OCI-LY3 (cell line): ENCODE results near the gene ASTL.

Experiments used
- H2AFZ ChIP-seq: fragments of 200-600, 300-600 bp; shearing (Covaris generic); 2 replicates; pipeline ENCODE4 v1.6.0; 2014; ENCODE audit warnings: antibody characterized with exemption, low read depth, low read length
- H3K27ac ChIP-seq: fragments of 200-600, 300-600 bp; sonication (generic); 2 replicates; pipeline ENCODE4 v1.5.1; 2014; ENCODE audit warnings: mild to moderate bottlenecking, low read length, moderate library complexity, mixed read lengths
- H3K27me3 ChIP-seq: fragments of 200-600, 300-600 bp; sonication (generic); 2 replicates; pipeline ENCODE4 v1.6.1; 2014; ENCODE audit warnings: low read depth, low read length, mixed read lengths
- H3K36me3 ChIP-seq: fragments of 200-600, 300-600 bp; sonication (generic); replicated peaks from 2 replicates; pipeline ENCODE3; 2014; ENCODE audit warnings: low read depth, low read length, mixed read lengths
- H3K4me1 ChIP-seq: fragments of 300-600, 200-600 bp; sonication (generic); 2 replicates; pipeline ENCODE4 v1.6.1; 2014; ENCODE audit warnings: low read length, mixed read lengths
- H3K4me2 ChIP-seq: fragments of 200-600, 300-600 bp; sonication (generic); 2 replicates; pipeline ENCODE4 v1.6.1; 2014; ENCODE audit warnings: low read length, mixed read lengths
- H3K4me3 ChIP-seq: fragments of 300-600, 200-600 bp; sonication (generic); 2 replicates; pipeline ENCODE4 v1.5.1; 2014; ENCODE audit warnings: antibody characterized with exemption, mild to moderate bottlenecking, low read length, moderate library complexity
- H3K79me2 ChIP-seq: fragments of 300-600, 200-600 bp; shearing (Covaris generic); 2 replicates; pipeline ENCODE4 v1.6.1; 2014; ENCODE audit warnings: mild to moderate bottlenecking, low read length, mixed read lengths
- H3K9ac ChIP-seq: fragments of 300-600, 200-600 bp; shearing (Covaris generic); 2 replicates; pipeline ENCODE4 v1.6.0; 2014; ENCODE audit warnings: mild to moderate bottlenecking, low read length, moderate library complexity
- H3K9me3 ChIP-seq: fragments of 200-600, 300-600 bp; shearing (Covaris generic); 2 replicates; pipeline ENCODE4 v1.6.1; 2014; ENCODE audit warnings: low read length, mixed read lengths; ENCODE audit not compliant: insufficient read depth
- H4K20me1 ChIP-seq: fragments of 200-600, 300-600 bp; sonication (generic); 2 replicates; pipeline ENCODE4 v1.6.1; 2016; ENCODE audit warnings: low read length, mixed read lengths; ENCODE audit not compliant: insufficient read depth
- EZH2phosphoT487 ChIP-seq: fragments of 200-600 bp; shearing (Covaris generic); IDR thresholded peaks from 2 replicates; pipeline ENCODE4 v1.6.1; 2018; ENCODE audit warnings: antibody characterized with exemption, mixed run types, low read depth
- TF ChIP-seq, protein P1 (sequence below): fragments of 200-600, 300-600 bp; sonication (generic); IDR thresholded peaks from 2 replicates; pipeline ENCODE4 v1.5.1; 2014; ENCODE audit warnings: antibody characterized with exemption, low read length, low read depth

ASTL gene

GRCh38 chr2:96120991-96121390, 17.3 kb downstream of the ASTL start:
- Histone ChIP-seq H3K9me3 (no peaks in the 10 kb centered on the region), H3K27ac (no peak overlapping the region), H3K9ac (no peak overlapping the region), H3K4me1 (peaks cover 5% of the 10 kb centered on the region), H3K79me2 (no peaks in the 10 kb centered on the region), H2AFZ (no peak overlapping the region), H3K4me2 (no peak overlapping the region), H3K27me3 (peaks cover 28% of the 10 kb centered on the region), H3K4me3 (no peak overlapping the region), H3K36me3 (no peaks in the 10 kb centered on the region), H4K20me1 (no peaks in the 10 kb centered on the region)
- TF ChIP-seq, protein P1, sequence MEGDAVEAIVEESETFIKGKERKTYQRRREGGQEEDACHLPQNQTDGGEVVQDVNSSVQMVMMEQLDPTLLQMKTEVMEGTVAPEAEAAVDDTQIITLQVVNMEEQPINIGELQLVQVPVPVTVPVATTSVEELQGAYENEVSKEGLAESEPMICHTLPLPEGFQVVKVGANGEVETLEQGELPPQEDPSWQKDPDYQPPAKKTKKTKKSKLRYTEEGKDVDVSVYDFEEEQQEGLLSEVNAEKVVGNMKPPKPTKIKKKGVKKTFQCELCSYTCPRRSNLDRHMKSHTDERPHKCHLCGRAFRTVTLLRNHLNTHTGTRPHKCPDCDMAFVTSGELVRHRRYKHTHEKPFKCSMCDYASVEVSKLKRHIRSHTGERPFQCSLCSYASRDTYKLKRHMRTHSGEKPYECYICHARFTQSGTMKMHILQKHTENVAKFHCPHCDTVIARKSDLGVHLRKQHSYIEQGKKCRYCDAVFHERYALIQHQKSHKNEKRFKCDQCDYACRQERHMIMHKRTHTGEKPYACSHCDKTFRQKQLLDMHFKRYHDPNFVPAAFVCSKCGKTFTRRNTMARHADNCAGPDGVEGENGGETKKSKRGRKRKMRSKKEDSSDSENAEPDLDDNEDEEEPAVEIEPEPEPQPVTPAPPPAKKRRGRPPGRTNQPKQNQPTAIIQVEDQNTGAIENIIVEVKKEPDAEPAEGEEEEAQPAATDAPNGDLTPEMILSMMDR: no peak
- no peak for TF ChIP-seq EZH2phosphoT487

GRCh38 chr2:96120091-96120720, 18.1 kb downstream of the ASTL start:
- no peak overlapping the region for H3K4me3 ChIP-seq
- peaks cover 28% of the 10 kb centered on the region for H3K27me3 ChIP-seq
- TF ChIP-seq EZH2phosphoT487: no peak
- TF ChIP-seq, protein P1: no peak
- H3K4me2 ChIP-seq: no peak overlapping the region
- H2AFZ ChIP-seq: no peak overlapping the region
- no peaks in the 10 kb centered on the region for H3K9me3 ChIP-seq
- H4K20me1 ChIP-seq: no peaks in the 10 kb centered on the region
- H3K4me1 ChIP-seq: peaks cover 5% of the 10 kb centered on the region
- no peaks in the 10 kb centered on the region for H3K79me2 ChIP-seq
- no peak overlapping the region for H3K9ac ChIP-seq
- no peaks in the 10 kb centered on the region for H3K36me3 ChIP-seq
- H3K27ac ChIP-seq: no peak overlapping the region

- Histone ChIP-seq H2AFZ (no peak overlapping the region), H3K36me3 (no peaks in the 10 kb centered on the region), H3K9me3 (no peaks in the 10 kb centered on the region), H3K4me1 (peaks cover 5% of the 10 kb centered on the region), H3K27me3 (peaks cover 28% of the 10 kb centered on the region), H3K4me3 (no peak overlapping the region), H4K20me1 (no peaks in the 10 kb centered on the region), H3K79me2 (no peaks in the 10 kb centered on the region), H3K27ac (no peak overlapping the region), H3K9ac (no peak overlapping the region), H3K4me2 (no peak overlapping the region)
- TF ChIP-seq, protein P1: no peak
- TF ChIP-seq EZH2phosphoT487: no peak
Measured at GRCh38 chr2:96119389-96119751, 18.9 kb downstream of the ASTL start.

- peaks cover 5% of the 10 kb centered on the region for H3K4me1 ChIP-seq
- no peak overlapping the region for H3K9ac ChIP-seq
- TF ChIP-seq, protein P1: no peak
- TF ChIP-seq EZH2phosphoT487: no peak
- no peaks in the 10 kb centered on the region for H3K9me3 ChIP-seq
- H2AFZ ChIP-seq: no peak overlapping the region
- H3K36me3 ChIP-seq: no peaks in the 10 kb centered on the region
- H3K79me2 ChIP-seq: no peaks in the 10 kb centered on the region
- no peak overlapping the region for H3K4me2 ChIP-seq
- H4K20me1 ChIP-seq: no peaks in the 10 kb centered on the region
- peaks cover 28% of the 10 kb centered on the region for H3K27me3 ChIP-seq
- H3K4me3 ChIP-seq: no peak overlapping the region
- no peak overlapping the region for H3K27ac ChIP-seq
Measured at GRCh38 chr2:96118698-96119388, 19.5 kb downstream of the ASTL start.
